ENCODE data around the gene MRPL17.
"Not testable (repeated sequence)": the region's sequence is repeated elsewhere in the genome, so short reads cannot be mapped to it uniquely, and the experiment has no call there.

Gene MRPL17

DNA sequence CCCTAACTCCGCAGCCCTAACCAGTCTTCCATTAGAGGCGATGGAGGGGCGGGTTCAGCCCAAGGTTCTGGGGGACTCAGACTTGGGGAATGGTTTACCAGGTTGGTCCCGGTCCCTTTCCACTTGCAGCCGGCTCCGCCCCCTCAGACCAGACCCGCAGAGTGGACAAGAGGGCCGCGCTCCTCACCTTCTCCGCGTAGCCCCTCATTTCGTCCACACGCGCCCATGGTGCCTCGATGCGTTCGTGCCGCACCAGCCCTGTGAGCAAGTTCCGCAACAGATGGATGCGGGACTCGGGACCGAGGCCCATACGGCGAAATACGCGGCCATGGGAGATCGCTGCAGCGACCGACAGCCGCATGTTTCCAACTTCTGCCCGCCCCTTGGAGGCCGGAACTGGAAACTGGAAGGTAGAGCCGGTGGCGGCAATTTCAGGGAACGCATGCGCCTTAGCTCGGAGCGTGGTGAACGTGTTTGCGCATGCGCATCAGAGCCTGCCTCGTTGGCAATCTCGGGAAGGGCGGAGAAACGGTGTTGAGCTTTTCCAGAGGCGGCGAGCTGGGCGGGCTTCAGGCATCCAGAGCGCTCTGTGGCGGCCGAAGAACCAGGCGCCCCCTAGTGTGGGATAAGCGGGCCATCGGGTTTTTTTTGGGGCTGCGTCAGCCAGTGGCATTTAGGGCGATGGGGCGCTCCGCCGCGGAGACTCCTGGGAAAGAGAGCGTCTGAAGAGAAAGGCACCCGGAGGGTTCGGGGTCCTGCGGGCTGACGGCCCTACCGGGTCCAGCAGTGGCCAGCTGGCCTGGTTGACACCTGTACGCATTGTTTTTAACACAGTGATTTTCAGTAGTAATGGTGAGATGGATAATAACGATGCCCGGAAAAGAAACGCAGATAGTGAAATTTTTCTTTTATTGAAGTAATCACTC, at the start of gene MRPL17:
MRPL17 (minus strand) TSS at position 405 of the 926 bp plus-strand sequence; CDS start at position 361, 44 bp downstream.
- peak; percentile 99 for DNase-seq

DNA sequence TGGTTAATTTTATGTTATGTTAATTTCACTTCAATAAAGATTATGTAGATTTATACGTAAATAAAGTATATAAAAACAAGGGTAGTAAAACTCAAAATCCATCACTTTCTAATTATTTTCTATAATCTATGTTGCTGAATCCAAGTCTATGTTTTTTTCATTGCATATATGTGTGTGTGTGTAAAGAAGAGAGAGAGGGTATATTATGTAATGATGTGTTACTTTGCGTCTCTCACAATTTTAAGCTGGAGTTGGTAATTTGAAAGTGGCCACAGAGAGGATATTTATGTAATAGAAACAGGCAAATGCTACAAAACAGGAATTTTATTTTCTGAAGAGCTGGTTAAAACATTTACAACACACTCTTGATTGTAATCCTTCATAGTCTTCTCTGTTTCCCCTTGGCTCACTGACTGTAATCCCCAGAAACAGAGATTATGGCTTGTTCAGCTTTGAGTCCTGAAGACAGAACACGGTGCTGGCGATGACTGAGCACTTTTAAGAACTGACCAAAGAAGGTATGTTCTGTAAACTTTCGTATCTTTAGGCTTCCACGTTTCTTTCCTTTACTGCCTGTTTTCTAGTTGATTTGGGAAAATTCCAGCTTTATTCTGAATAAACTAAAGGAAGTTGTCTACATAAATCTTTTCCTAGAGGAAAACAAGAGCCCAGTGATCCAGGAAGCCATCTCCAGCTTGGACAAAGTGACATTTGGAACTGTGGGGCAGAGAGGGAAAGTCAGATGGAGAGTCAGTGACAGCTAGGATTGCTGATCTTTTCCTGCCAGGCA, 45.0 kb upstream of the MRPL17 start:
- no peak for DNase-seq

DNA sequence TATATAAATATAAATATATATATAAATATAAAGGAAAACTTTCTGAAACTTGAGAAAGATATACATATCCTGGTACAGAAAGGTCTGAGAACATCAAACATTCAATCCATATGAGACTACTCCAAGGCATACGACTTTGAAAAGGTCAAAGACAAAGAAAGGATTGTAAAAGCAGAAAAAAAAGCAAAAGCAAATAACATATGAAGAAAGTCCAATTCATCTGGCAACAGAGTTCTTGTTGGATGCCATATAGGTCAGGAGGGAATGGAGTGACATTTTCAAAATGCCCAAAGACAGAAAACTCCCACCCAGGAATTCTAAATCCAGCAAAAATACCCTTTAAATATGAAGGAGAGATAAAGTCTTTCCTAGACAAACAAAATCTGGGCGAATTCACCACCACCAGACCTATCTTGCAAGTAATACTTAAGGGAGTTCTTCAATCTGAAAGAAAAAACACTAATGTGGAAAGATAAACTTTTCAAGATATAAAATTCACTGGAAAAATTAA, 42.3 kb upstream of the MRPL17 start:
- DNase-seq, result no peak

DNA sequence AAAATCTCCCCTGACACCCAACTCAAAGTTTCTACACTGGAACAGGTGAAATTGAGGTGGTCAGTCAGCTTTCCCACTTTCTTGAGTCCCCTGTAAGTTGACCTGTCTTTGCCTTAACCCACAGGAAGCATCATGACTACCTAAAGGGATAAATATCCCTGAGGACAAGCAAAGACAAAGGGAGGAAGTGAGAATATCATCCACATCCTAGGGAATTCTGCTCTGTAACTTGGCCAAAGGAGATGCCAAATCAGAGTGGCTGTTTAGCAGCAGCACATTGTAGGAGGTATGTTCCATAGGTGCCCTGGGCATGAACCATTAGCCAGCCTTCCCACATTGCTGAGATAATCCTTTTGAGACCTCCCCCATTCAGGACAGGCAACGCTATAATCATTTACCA, 40.9 kb upstream of the MRPL17 start:
- DNase-seq, result no peak

DNA sequence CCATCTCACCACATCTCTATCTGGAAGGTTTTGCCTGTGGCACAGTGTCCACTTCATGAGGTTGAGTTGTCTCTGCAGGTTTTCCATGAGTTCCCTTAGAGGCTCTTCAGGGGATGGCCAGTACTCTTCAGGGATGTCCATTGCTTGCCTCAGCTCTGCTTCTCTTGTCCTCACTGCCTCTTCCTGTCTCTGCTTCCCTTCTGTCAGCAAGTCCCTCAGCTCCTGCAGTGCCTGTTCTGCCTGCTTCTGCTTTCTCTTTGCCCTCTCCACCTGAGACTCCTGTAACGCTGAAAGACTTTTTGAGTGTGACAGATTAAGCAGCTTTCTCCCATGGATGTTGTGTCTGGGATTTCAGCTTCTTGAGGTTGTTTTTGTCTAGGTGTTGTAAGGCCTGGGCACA, 38.2 kb upstream of the MRPL17 start:
- peak; percentile 20 for DNase-seq

DNA sequence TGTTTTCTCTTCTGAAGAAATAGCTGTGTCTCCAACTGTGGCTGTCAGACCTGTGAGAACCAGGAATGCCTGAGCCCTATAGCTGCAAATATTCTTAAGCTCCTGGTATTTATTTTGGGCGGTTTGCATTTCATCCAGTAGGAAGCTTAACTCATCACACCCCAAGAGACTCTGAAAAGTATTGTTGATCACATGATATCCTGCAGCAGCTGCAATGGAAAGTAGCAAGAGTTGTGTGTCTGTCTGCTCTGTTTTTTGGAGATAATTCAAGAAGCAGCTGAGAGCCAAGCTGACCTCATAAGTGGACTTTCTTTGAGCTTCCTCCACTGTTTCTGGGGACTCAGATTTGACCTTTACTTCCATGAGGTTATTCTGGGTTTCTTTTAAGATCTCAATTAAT, 36.4 kb upstream of the MRPL17 start:
- DNase-seq, result no peak

DNA sequence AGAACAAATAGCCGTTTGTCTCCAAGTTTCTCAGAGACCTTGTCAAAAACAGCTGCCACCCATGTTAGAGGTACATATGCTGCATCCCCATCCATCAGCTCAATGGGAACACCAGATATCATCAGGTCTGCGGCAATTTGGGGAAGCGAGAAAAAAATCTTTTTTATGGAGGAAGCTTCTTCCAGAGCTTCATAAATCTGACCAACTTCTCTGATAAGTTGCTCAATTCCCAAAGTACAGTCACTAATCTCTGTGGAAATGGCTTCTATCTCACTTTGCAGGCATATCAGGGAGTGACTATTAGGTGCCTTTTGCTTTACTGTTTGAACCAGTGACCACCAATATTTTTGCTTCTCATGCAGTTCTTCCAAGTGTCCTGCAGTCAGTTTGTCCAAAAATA, 34.3 kb upstream of the MRPL17 start:
- DNase-seq, result no peak

DNA sequence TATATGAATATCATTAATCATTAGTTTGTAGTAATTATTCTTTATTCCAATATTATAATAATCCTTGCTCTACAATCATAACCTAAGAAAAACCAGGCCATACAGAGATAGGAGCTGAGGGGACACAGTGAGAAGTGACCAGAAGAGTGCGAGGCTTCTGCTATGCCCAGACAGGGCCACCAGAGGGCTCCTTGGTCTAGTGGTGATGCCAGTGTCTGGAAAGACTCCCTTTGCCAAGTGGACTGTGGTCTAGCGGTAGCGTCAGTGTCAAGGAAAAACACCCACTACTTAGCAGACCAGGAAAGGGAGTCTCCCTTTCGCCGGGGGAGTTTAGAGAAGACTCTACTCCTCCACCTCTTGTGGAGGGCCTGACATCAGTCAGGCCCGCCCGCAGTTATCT, 28.4 kb upstream of the MRPL17 start:
- DNase-seq, result peak; percentile 53

DNA sequence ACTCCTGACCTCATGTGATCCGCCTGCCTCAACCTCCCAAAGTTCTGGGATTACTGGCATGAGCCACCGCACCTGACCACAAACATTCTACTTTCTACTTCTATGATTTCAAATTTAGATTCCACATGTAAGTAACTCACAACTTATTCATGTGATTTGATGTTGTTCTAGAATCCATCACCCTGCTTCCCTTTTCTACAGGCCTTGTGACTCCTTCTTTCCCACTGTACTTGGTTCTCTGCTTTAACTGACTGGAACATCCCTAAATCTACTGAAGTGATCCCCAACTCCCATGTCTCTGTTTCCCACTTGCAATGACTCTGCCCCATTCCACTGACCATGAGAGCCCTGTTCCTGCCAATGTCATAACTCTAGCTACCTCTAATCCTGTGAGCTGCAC, 25.7 kb upstream of the MRPL17 start:
- DNase-seq, result no peak

DNA sequence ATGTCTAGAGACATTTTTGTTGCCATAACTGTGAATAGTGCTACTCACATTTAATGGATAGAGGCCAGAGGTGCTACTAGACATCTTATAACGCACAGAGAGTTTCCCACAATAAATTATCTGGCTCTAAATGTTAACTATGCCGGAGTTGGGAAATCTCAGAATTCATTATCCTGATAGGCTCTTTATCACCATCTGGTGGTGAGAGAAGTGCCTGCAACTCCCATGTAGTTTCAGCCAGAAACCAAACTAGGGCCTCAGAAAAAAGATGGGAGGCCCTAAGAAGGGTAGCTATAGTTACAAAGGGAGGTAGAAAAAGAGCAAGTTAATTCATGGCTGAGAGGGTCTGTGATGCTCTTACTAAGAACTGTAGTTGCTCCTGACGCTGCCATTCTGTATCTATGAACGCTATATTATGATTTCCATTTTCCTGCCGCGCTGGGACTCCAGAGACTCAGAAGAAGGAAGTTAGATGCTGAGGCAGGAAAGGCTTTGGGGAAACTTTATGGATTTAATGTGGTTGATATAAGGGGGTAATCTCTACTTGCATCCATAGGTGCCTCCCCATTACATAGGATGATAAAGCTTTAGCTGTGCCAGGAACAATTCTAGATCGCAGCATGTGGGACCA, 22.9 kb upstream of the MRPL17 start:
- DNase-seq, result peak; percentile 59

DNA sequence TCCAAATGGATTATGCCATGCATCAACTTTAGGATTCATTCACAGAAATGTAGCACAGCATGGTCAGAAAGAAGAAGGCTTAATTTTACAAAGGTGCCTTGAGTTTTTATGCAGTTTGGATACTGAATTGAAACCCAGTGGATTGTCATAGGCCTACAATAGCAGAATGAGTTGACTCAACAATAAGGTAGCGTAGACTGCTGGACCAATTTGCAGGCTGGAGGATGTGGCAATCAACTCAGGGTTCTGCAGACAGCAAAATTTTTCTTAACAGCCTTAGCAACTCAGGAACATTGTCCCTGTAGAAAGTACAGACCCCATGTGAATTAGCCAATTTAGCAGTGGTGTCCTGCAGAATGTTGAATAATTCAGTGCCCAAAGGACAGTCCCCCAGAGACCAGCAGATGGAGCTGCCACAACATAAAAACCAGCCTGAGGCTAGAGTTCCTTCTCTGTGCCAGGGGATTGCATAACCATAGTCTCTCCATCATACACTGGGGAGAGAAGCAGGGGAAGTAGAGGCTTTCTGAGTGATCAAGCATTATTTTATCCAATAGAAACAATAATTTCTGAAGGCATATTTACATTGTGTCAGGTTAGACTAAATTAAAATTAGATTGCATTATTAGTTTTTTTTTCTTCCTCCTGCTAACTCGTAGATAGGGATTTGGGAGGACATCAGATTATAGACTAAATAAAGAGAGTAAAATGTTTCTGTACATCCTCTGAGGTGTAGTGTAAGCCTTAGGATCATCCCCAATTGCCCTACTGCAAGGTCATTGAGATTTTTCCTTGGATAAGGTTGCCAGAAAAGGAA, 20.3 kb upstream of the MRPL17 start:
- DNase-seq, result peak; percentile 56

DNA sequence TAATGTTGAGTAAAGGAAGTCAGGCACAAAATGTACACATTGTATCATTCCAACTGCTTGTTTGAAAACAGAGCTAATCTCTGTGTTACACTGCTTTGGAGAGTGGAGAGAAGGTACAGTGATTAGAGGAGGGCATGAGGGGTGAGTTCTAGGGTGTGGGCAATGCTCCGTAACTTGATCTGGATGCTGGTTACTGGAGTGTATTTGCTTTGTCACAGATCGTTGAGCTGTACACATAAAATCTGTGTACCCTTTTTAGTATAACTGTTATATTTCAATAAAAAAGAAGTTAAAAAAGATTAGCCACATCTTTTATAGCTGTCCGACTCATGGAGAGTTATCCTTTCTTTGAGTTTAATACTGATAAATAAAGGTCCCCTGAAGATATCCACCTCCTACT, 18.8 kb upstream of the MRPL17 start:
- not testable (repeated sequence) for DNase-seq

DNA sequence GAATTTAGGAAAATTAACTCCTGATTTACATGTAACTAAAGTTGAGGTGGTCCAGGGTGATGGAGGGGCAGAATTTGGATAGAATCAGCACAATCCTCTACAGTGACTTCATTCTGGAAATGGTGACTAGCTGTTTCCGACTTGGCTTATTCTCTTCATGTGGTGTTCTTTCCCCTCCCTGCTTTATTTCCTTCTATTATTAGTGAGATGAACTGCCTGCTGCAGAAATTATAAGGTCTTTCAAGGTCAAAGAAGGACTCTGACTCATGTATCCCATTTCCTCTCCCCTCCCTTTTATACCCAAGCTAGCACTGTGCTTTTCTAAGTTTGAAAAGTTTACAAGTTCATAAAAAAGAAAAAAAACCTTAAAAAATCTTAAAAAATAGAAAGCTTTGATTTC, 12.2 kb upstream of the MRPL17 start:
- DNase-seq, result no peak

DNA sequence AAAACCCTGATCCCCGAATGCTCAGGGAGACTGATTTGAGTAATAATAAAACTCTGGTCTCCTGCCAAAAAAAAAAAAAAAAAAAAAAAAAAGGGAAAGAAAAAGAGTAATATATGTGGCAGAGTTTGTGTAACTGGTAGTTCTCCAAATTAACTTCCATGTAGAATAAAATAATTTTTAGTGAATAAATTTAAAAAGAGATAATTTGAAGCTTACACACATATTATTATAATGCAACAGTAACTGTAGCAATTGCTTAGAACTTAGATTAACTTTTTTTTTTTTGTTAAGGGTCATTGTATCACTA, 11.0 kb upstream of the MRPL17 start:
- DNase-seq, result no peak

DNA sequence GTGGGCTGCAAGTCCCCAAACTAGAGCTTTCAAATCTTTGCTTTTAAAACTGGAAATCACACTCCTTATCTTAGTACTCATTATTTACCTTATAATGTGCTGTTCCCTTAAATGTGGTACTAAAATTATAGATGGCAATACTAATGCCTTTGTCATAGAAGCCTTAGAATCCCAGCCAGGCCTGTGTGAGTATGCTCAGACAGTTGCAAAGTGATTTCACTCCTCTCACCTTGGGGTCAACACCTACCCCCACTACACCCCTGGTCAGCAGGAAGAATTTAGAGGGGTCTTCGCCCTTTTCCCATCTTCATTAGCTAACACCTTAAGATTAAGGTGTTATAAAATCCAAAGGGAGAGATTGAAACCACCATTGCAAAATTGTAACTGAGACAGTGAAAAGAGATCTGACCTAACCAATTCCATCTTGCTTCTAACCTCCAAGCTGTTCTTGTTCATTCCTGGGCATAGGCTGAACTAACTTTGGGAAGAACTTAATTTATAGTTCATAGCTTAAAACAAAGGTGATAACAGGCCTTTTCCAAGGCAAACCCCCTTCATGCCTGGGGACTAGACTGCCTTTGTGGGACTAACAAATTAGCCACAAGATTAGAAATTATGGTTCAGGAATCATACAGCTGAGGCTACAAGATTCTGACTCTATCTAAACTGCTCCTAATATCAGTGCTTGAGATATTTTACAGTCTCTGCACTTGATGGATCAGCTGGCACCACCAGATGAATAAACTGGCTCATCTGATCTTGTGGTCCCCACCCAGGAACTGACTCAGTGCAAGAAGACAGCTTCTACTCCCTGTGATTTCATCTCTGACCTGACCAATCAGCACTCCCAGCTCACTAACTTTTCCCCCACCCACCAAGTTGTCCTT, 10.4 kb upstream of the MRPL17 start:
- DNase-seq, result peak; percentile 52

DNA sequence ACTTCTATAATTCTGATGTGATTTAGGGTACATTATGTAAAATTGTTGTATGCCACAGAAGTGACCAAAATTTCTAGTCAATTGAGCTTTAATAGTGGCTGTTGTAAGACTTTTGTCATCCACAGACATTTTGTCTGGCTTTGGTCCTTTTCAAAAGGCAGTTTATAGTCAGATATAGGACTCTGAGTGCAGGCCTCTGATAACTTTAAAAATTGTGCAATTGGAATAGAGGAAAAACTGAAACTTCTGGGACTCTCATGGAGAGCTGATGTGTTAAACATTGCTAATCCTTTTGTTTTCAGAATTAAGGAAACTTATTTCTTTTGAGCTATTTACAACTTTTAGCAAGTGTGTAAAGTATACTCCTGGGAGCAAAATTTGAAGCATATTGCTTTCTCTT, 9.0 kb upstream of the MRPL17 start:
- DNase-seq, result no peak

DNA sequence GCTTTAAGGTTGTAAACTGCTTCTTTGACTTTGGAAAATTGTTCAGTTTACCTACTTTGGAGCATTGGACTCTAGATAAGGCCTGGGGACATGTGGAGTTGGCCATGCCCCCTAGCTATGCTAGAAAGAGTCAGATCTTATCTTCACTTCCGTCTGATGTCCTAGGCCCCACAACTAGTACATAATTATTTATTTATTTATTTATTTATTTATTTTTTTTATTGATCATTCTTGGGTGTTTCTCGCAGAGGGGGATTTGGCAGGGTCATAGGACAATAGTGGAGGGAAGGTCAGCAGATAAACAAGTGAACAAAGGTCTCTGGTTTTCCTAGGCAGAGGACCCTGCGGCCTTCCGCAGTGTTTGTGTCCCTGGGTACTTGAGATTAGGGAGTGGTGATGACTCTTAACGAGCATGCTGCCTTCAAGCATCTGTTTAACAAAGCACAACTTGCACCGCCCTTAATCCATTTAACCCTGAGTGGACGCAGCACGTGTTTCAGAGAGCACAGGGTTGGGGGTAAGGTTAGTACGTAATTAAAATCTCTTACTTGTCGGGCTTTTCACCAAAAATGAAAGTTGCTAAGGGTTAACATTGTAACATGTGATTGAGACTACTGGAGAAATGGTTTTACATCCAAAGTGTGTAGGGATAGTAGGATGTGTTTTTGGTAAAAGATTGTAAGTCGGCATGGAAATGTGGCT, 7.4 kb upstream of the MRPL17 start:
- DNase-seq, result not testable (repeated sequence)

DNA sequence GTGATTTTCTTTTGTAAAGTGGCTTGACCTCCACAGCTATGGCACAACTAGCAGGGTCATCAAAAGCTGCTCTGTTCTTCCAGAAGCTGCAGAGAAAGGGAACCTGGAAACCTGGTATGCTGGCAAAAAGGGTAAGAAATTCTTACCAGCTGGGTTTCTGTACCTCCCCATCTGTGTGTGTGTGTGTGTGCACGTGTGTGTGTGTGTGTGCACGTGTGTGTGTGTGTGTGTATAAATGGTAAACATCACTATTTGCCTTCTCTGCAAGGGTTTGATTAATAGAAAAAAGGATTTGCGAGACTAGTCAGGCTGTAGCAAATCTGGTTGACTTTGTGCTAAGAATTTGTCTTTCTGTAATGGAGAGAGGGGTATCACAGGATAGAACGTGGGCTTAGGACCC, 4.7 kb upstream of the MRPL17 start:
- DNase-seq, result no peak

DNA sequence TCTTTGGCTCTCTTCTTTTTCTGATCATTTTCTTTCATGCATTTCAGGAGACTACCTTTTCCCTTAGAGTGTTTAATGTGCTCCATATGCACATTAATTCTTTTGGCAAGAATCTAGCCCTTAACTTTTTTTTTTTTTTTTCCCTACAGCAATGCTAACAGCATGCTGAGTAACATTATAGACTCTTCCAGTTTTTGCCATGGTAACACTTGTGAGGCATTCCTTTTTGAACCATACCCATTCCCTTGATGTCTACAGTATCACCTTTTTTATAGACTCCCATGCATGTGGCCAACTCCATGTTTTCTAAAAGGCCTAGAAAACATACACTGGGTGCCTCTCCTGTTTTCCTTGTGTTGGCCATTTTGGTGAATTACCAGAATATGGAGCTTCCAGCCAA, 2.9 kb upstream of the MRPL17 start:
- DNase-seq, result no peak

DNA sequence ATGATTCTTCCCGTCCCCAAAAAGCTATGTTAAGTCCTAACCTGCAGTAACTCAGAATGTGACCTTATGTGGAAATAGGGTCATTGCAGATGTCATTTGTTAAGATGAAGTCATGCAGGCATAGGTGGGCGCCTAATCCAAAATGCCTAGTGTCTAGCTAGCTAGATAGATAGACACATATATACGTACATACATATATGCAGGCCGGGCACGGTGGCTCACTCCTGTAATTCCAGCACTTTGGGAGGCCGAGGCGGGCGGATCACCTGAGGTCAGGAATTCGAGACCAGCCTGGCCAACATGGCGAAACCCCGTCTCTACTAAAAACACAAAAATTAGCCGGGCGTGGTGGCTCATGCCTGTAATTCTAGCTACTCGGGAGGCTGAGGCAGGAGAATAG, 928 bp upstream of the MRPL17 start:
- DNase-seq, result not testable (repeated sequence)

DNA sequence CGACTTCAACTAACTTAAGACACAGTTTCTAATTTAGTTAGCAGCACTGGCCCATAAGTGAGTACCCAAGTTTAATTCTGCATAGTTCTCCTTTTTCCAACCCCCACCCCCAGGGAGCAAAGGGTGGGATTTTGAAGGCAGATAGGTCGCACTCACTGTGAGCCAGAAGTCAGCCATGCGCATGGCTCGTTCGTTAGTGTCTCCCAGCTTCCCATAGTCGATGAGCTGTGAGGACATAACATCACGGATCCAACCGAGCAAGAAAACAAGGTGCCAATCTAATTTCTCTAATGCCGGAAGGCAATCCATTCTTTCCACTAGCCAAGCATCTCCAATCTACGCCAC, 577 bp downstream of the MRPL17 start:
- DNase-seq, result peak; percentile 27
